Keratinocyte (primary cell): ENCODE data around the gene TBC1D13.

ENCODE experiments used
- EZH2 ChIP-seq: IDR thresholded peaks from one replicate; pipeline ENCODE4 v1.6.1; 2012; ENCODE audit warnings: inconsistent platforms, mild to moderate bottlenecking, low read length, moderate library complexity
- TF ChIP-seq, protein P1 (sequence below), 3 experiments: IDR thresholded peaks in 1 of 3; conservative IDR thresholded peaks in 1 of 3; optimal IDR thresholded peaks in 1 of 3; 2 replicates in 2 of 3; 3 replicates in 1 of 3; pipeline versions ENCODE3 to v1.5.1; 2011; ENCODE audit warnings: low read length in 3 of 3, mild to moderate bottlenecking in 3 of 3, moderate library complexity in 2 of 3, control low read depth in 1 of 3, inconsistent platforms in 1 of 3; ENCODE audit not compliant: insufficient read depth in 2 of 3; ENCODE audit errors: extremely low read depth in 1 of 3

DNA sequence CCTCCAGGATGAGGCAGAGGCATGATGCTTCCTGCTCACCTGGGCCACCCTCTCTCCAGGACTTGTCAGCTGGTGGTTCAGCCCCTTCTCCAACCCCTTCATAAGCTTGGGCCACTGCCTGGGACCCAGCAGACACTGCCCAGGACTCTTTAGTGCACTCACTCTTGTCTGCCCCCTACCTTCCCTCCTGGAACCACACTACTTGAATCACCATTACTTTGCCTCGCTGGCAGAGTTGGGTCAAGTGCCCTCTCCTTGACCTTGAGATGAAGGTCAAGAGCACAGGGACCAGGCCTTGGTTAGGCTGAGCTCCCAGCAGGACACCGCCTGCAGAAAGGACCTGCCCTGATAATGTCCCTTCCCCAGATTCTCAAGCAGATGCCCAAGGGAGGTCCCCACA lies 22.8 kb downstream of the TBC1D13 start:
- TF ChIP-seq, protein P1, sequence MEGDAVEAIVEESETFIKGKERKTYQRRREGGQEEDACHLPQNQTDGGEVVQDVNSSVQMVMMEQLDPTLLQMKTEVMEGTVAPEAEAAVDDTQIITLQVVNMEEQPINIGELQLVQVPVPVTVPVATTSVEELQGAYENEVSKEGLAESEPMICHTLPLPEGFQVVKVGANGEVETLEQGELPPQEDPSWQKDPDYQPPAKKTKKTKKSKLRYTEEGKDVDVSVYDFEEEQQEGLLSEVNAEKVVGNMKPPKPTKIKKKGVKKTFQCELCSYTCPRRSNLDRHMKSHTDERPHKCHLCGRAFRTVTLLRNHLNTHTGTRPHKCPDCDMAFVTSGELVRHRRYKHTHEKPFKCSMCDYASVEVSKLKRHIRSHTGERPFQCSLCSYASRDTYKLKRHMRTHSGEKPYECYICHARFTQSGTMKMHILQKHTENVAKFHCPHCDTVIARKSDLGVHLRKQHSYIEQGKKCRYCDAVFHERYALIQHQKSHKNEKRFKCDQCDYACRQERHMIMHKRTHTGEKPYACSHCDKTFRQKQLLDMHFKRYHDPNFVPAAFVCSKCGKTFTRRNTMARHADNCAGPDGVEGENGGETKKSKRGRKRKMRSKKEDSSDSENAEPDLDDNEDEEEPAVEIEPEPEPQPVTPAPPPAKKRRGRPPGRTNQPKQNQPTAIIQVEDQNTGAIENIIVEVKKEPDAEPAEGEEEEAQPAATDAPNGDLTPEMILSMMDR (optimal IDR thresholded peaks at IDR 0.05 in 1 of 3, IDR thresholded peaks at IDR 0.05 in 1 of 3, conservative IDR thresholded peaks at IDR 0.05 in 1 of 3; ENCODE audit: extremely low read depth in 1 of 3, insufficient read depth in 2 of 3, low read length in 3 of 3) = no peak
- TF ChIP-seq EZH2 = no peak
